GM21390 (cell line): ENCODE data around the gene HS2ST1.
"Not testable (repeated sequence)": the region's sequence is repeated elsewhere in the genome, so short reads cannot be mapped to it uniquely, and the experiment has no call there.

Experiments used
- ATAC-seq: cut with Tn5 transposase; IDR thresholded peaks from one replicate; pipeline ENCODE4 v1.9.1; 2021; ENCODE audit not compliant: unreplicated experiment

HS2ST1 gene

GRCh38 chr1:87004857-87005256, 90.4 kb downstream of the HS2ST1 start:
- no peak for ATAC-seq

GRCh38 chr1:87007323-87007722, 92.9 kb downstream of the HS2ST1 start:
- ATAC-seq, result peak; percentile 55

GRCh38 chr1:87013385-87013784, 99.0 kb downstream of the HS2ST1 start:
- not testable (repeated sequence) for ATAC-seq

- ATAC-seq, result no peak
Observed at GRCh38 chr1:87017998-87018672, 103.7 kb downstream of the HS2ST1 start.

GRCh38 chr1:87023326-87023725, 108.9 kb downstream of the HS2ST1 start:
- ATAC-seq, result no peak

DNA sequence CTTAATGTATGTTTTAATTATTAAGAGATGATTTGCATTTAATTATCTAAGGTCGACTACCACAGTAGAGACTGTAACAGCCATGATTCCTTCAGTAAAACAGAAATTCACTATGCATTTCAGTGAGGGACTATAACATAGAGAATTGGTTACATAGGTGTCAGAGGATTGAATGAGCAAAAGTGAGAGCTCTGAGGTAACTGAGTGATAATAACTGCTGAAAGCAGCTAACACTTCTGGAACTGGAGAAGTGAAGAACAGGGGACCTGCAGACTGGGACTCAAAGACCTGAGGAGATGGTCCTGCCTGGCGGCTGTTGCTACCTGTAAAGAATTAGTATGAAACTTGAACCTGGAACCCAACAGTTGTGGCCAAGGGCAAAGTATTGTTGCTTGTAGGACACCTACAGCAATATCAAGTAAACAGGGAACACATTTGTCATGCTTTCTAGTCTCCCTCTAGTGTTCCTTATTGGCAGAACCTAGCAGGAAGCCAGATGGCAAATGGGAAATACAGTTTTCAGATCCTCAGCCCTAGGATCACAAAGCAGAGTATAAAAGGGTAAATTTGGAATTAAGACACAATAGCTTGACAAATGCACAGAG, 110.6 kb downstream of the HS2ST1 start:
- peak; percentile 75 for ATAC-seq

DNA sequence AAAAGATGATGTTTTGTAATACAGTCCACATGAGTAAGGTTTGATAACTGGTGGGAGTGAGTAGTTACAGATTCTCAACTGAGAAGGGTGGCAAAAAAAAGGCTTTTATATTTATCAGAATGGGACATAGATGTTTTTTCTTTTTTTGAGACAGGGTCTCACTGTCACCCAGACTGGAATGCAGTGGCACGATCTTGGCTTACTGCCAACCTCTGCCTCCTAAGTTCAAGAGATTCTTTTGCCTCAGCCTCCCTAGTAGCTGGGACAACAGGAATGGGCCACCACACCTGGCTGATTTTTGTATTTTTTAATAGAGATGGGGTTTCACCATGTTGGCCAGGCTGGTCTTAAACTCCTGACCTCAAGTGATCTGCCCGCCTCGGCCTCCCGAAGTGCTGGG, 113.1 kb downstream of the HS2ST1 start:
- ATAC-seq, result not testable (repeated sequence)

GRCh38 chr1:87028576-87028975, 114.1 kb downstream of the HS2ST1 start:
- no peak for ATAC-seq

DNA sequence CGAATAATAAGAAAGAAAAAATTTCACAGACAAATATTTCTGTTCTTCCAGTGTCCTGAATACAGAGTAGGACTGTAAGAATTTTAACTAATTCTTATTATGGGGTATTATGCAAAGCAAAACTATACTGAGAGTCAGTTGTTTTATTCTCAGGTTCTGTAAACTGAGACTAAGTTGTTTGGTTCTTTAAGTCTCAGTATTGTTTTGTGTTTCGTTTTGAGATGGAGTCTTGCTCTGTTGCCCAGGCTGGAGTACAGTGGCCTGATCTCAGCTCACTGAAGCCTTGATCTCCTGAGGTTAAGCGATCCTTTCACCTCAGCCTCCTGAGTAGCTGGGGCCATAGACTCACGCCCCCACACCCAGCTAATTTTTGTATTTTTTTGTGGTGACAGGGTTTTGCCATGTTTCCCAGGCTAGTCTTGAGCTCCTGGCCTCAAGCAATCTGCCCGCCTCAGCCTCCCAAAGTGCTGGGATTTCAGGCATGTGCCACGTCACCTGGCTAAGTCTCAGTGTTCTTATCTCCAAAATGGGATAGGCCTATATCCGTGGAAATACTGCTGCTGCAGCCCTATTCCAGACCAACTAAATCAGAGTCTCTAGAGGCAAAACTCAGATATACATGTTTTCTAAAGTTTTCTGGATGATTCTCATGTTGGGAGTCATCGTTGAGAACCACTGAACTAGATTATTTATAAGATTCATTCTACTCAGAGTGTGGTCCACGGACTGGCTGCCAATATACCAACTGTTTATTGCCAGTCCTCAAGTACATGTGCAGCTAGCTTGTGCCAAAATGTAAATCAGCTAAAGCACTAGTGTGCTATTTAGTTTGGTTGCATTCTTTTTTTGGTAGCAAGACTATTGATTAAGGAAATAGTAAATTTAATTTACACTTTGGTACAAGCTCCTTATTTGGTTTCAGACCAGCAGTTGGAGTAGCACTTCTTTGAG, 116.6 kb downstream of the HS2ST1 start:
- ATAC-seq, result peak; percentile 98

GRCh38 chr1:87034351-87034750, 119.9 kb downstream of the HS2ST1 start:
- no peak for ATAC-seq

DNA sequence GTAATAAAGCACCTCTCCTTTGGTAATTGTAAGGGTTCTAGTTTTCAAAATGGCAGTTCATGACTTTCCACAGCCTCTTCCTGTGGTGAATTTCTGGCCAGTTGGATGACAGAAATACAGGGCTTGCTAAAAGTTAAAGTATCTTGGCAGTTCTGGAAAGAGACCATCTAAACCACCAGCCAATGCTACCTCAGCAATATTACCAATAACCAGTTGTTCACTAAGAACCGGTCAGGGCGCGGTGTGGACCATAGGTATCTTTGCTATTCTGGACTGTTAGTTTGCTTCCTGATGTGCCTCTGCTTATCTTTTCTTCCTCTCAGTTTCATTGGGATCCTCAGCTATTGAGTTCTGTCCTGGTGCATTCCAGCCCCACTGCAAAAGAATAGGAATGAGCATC, 124.7 kb downstream of the HS2ST1 start:
- ATAC-seq, result no peak

GRCh38 chr1:87042111-87042811, 127.8 kb downstream of the HS2ST1 start:
- no peak for ATAC-seq

- ATAC-seq, result peak; percentile 41
Observed at GRCh38 chr1:87044424-87044823, 130.0 kb downstream of the HS2ST1 start.

DNA sequence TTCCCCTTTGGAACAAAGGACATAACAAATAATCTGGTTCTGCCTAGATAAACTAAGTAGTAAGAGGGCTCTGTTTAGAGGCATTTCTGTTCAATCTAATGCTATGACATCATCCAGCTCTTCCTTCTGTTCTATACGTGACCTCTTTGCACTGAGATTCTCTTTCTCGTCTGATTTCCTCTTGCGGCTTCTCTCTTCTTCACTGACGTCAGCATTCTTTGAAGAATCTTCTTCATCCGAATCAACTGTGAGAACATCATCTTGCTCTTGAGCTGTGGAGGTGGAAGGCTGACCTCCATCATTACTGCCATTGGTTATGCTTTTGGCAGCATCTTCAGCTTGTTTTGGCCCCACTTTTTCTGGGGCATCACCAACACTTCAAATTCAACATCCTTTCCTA, 130.4 kb downstream of the HS2ST1 start:
- ATAC-seq, result peak; percentile 67

- no peak for ATAC-seq
Observed at GRCh38 chr1:87045761-87046304, 131.4 kb downstream of the HS2ST1 start.

GRCh38 chr1:87046951-87047350, 132.5 kb downstream of the HS2ST1 start:
- ATAC-seq, result no peak

GRCh38 chr1:87048237-87048636, 133.8 kb downstream of the HS2ST1 start:
- no peak for ATAC-seq

DNA sequence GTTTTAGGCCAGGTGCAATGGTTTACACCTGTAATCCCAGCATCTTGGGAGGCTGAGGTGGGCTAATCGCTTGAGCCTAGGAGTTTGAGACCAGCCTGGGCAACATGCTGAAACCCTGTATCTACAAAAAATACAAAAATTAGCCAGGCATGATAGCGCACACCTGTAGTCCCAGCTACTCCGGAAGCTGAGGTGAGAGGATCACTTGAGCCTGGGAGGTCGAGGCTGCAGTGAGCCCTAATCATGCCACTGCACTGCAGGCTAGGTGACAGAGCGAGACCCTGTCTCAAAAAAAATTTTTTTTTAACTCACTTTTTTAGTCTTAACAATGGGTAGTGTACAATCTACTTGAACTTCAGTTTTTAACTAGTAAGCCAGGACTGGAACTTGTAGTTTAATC, 137.5 kb downstream of the HS2ST1 start:
- ATAC-seq, result peak; percentile 60

DNA sequence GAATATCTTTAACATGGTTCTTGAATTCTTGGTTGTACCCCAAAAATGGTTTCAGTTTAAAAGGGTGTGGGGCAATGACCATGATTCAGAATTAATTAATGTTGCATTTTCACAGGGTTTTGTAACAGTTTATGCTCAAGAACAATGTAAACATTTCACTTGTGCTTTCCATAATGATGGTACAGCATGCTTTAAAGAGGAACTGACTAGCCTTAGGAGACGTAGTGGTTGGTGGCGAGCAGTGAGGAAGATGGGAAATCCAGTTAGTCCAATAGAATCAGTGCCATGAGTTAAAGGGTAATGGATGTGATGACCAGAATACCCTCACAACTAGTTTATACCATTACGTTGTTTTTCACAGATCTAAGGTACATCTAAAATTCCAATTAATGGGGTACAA, 138.0 kb downstream of the HS2ST1 start:
- ATAC-seq, result no peak

DNA sequence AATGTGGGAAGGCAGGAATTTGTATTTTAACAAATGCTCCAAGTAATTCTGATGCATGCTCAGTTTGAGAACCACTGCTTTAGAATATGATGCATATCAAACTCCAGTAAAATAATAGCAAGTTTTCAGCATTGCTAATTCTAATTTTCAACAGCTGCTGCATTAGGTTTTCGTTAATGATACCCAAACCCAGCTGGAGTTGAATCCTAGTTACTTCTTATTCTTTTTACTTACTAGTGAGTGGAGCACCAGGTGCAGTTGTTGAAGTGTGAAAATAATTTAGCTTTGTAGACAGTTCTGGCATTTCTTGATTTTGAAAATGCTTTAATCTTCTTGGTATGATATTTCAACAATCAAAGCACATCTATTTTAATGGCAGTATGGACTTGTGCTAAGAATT, 138.5 kb downstream of the HS2ST1 start:
- no peak for ATAC-seq

DNA sequence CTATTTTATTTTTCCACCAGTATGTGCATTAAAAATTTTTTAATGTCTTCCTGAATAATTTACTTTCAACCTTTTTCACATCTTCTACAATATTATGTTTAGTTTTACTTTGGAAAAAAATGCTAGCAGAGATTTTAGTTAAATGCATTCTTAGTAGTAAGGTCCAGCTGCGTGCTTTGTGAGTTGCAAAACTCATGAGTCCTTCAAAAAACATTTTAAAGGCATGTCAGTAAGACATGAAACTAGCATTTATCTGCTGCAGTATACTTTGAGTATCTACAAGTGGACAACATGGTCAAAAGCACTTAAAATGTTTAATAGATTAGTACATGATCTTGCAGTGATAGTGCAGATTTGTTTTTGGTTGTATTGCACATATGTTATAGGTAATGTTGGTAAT, 139.0 kb downstream of the HS2ST1 start:
- no peak for ATAC-seq
